Spleen (tissue), 11 donors: Measurements from ENCODE around the gene ITPR2. TPM values are rescaled to one million over a fixed set of nuclear protein-coding genes. Genes with fewer than 3 reads are reported as not detected.

Experiments
- DNase-seq: peaks from one replicate; pipeline ENCODE4 v3.0.0-alpha.2; 2020
- H3K27ac ChIP-seq, 8 donors: fragments of 200-600 bp; sonication (generic) in 7 of 8; 1 replicate in 4 of 8; 2 replicates in 4 of 8; pipeline versions ENCODE4 v1.5.0 to v1.8.0; 2016 to 2021; ENCODE audit warnings: inconsistent platforms in 4 of 8, mild to moderate bottlenecking in 4 of 8, moderate library complexity in 1 of 8
- H3K27me3 ChIP-seq, 7 donors: fragments of 200-600 bp; sonication (generic) in 6 of 7; replicated peaks in 1 of 7; 1 replicate in 4 of 7; 2 replicates in 3 of 7; pipeline versions ENCODE4 v1.5.0 to v1.8.0; 2016 to 2021; ENCODE audit warnings: inconsistent platforms in 3 of 7, mild to moderate bottlenecking in 1 of 7
- H3K36me3 ChIP-seq, 6 donors: fragments of 200-600 bp; sonication (generic) in 5 of 6; 1 replicate in 4 of 6; 2 replicates in 2 of 6; pipeline versions ENCODE4 v1.5.0 to v1.8.0; 2016 to 2021; ENCODE audit warnings: inconsistent platforms in 2 of 6
- H3K4me1 ChIP-seq, 6 donors: fragments of 200-600 bp; sonication (generic) in 5 of 6; 1 replicate in 3 of 6; 2 replicates in 3 of 6; pipeline versions ENCODE4 v1.5.0 to v1.8.0; 2016 to 2021; ENCODE audit warnings: inconsistent platforms in 3 of 6
- H3K4me3 ChIP-seq, 8 donors: fragments of 200-600 bp; sonication (generic) in 7 of 8; 1 replicate in 4 of 8; 2 replicates in 4 of 8; pipeline versions ENCODE4 v1.5.0 to v1.8.0; 2016 to 2021; ENCODE audit warnings: inconsistent platforms in 4 of 8, mild to moderate bottlenecking in 4 of 8, moderate library complexity in 2 of 8
- H3K9me3 ChIP-seq, 8 donors: fragments of 200-600 bp; sonication (generic) in 7 of 8; 1 replicate in 4 of 8; 2 replicates in 4 of 8; pipeline versions ENCODE4 v1.5.0 to v1.8.0; 2016 to 2021; ENCODE audit warnings: inconsistent platforms in 4 of 8
- POLR2A ChIP-seq, 3 donors: fragments of 450-650 bp; IDR thresholded peaks; one replicate each; pipeline ENCODE4 v1.5.1; 2017; ENCODE audit warnings: antibody characterized with exemption in 3 of 3, mild to moderate bottlenecking in 1 of 3
- POLR2AphosphoS5 ChIP-seq, 3 donors: sonication (generic); formaldehyde crosslinking; IDR thresholded peaks; one replicate each; pipeline ENCODE4 v1.5.1; 2017; ENCODE audit warnings: antibody characterized with exemption in 3 of 3
- WGBS, 5 donors: extraction: QIAGEN DNeasy Blood & Tissue Kit in 3 of 5; methylation state at CpG; one replicate each; pipeline versions ENCODE4 v1.1.5 to v1.1.7; 2013 to 2018; 5-methylcytosine and 5-hydroxymethylcytosine counted together
- intact Hi-C: fragments of 100-400 bp; cut with DNase I; formaldehyde crosslinking; loops from one replicate; pipeline ENCODE4 v1.15.0; 2023; ENCODE audit warnings: low total_unique reads
- polyA plus RNA-seq, 3 donors: library from polyadenylated mRNA; stranded (reverse); fragments of 200-250 nt; gene quantifications; one replicate each; pipeline ENCODE4 v1.2.1, GENCODE V29; 2013
- total RNA-seq, 7 donors: library from RNA; depleted of rRNA in 3 of 7; stranded (reverse); fragments of >200 nt in 3 of 7; fragmentation: NEBNext Ultra II Directional in 4 of 7; extraction: Animal tissue kit (Norgen Biotek cat#: 25700) in 4 of 7; gene quantifications; one replicate each; pipeline versions ENCODE4 v1.1.0 to v1.2.1, GENCODE V29; 2016 to 2021
- TF ChIP-seq, protein P1 (sequence below), 11 experiments: fragments of 200-600 bp in 7 of 11; fragments of 450-650 bp in 4 of 11; sonication (generic) in 4 of 11; IDR thresholded peaks in 8 of 11; conservative IDR thresholded peaks in 3 of 11; 1 replicate in 7 of 11; 2 replicates in 4 of 11; pipeline versions ENCODE4 v1.4.0 to v1.8.0; 2016 to 2021; ENCODE audit warnings: antibody characterized with exemption in 11 of 11, inconsistent platforms in 4 of 11, mild to moderate bottlenecking in 1 of 11
- donor health status: healthy with polysubstance abuse.
- donor health status: DM: no; HTN: no; CAD: no; lungs with moderate emphysema.
- donor health status: DM: no; HTN: no; CAD: no.
- donor health status: Bipolar disorder and iron deficiency.
- donor health status: healthy.
- donor health status: DM: no; HTN: no; CAD: no.
- donor health status: DM: yes; HTN: yes; CAD: no.

The ITPR2 gene
- total and polyA plus RNA-seq, 10 donors = 3.2 to 105 (median 60.4) TPM

DNA sequence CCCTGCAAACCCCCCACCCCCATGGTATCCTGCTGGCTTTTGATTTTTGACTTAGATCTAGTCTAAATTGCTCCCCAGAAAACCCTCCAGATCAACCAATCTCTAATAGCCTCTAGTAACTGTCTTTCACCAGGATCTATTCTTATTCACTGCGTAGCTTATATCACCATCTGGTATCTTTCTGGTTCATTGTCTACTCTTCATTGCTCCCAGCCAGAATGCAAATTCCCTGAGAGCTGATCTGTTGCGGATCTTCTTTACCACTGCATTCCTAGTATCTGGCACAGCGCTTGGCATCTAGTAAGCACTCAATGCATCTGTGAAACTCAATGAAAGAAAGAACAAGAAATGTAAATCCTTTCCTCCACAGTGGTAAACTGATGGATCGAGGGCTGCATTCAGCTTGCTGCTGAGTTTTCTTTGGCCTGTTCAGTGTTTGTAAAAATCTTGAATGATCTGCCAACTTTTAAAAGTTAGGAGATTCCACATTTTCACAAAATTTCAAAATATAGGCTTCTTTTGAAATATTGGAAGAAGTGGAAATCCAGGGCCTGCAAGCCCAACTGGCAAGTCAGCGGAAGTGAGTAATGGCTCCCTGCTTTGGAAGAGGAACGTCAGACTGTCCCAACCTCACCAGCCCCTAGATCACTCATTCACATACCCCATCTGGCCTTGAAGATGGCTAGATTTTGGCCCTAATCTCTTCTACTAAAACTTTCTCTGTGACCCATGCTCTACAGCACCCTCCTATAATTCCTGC lies 363.4 kb downstream of the ITPR2 start:
- 87 to 94% (median 91%) methylated on average over 6 of the region's 6 CpGs for WGBS, 5 donors
- Histone ChIP-seq H3K4me1 (peaks cover 5 to 37% (median 33%) of the 10 kb centered on the region in 6 donors), H3K27me3 (no peaks in the 10 kb centered on the region), H3K4me3 (no peak overlapping the region), H3K27ac (no peak overlapping the region), H3K9me3 (no peaks in the 10 kb centered on the region), H3K36me3 (peaks cover 0 to 17% (median 0%) of the 10 kb centered on the region in 6 donors)
- DNase-seq = no peak
- TF ChIP-seq POLR2AphosphoS5 (IDR thresholded peaks at IDR 0.05) (no peak), POLR2A (IDR thresholded peaks at IDR 0.05) (no peak)
- TF ChIP-seq, protein P1, sequence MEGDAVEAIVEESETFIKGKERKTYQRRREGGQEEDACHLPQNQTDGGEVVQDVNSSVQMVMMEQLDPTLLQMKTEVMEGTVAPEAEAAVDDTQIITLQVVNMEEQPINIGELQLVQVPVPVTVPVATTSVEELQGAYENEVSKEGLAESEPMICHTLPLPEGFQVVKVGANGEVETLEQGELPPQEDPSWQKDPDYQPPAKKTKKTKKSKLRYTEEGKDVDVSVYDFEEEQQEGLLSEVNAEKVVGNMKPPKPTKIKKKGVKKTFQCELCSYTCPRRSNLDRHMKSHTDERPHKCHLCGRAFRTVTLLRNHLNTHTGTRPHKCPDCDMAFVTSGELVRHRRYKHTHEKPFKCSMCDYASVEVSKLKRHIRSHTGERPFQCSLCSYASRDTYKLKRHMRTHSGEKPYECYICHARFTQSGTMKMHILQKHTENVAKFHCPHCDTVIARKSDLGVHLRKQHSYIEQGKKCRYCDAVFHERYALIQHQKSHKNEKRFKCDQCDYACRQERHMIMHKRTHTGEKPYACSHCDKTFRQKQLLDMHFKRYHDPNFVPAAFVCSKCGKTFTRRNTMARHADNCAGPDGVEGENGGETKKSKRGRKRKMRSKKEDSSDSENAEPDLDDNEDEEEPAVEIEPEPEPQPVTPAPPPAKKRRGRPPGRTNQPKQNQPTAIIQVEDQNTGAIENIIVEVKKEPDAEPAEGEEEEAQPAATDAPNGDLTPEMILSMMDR (IDR thresholded peaks at IDR 0.05 in 8 of 11, conservative IDR thresholded peaks at IDR 0.05 in 3 of 11) = no peak
- intact Hi-C loops = no loop called here

DNA sequence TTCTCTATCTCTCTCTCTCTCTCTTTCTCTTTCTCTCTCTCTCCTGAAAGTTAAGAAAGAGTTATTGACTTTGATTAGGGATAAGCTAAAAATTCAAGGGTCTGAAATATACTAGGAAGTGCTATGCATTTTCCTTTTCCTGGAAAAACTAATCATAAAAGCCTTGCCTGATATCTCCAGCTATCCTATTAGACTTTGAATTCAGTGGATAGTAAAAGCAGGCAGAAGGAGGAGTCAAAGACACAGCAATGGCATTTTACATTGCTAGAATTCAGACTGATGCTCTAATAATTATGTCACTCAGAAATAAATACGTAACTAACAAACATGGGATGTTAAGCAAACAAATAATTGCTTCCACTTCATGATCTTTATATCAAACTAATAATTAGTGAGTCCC lies 365.6 kb downstream of the ITPR2 start:
- WGBS, 5 donors = 95 to 100% (median 98%) methylated on average over 1 of the region's 1 CpG

DNA sequence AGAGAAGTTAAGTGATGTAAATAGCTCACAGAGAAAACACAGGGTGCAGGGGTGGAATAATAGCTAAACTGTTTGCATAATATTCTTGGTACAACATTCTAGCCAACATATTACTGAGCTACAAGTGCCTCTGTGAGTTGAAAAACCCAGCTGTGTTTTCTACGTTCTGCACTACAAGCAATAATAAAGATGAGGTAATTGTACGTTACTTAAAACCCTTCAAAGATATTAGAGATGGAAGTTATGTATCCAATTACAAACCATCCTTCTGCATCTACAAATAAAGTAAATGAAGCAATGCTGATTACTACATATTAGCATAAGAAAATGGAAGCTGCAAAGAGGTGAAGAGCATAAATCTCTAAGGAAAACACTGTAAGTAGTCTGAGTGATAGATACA lies 366.3 kb downstream of the ITPR2 start:
- Histone ChIP-seq H3K27ac (no peak overlapping the region), H3K4me3 (no peak overlapping the region), H3K27me3 (no peaks in the 10 kb centered on the region), H3K36me3 (peaks cover 0 to 33% (median 0%) of the 10 kb centered on the region in 6 donors), H3K4me1 (peaks cover 0 to 12% (median 9%) of the 10 kb centered on the region in 6 donors), H3K9me3 (no peaks in the 10 kb centered on the region)
- intact Hi-C loops = no loop called here
- no peak for DNase-seq
- WGBS, 5 donors = 85 to 93% (median 87%) methylated on average over 2 of the region's 2 CpGs
- TF ChIP-seq, protein P1 (IDR thresholded peaks at IDR 0.05 in 8 of 11, conservative IDR thresholded peaks at IDR 0.05 in 3 of 11) = no peak

More for the DNA sequence above, 365.6 kb downstream of the ITPR2 start:
- no peak for DNase-seq
- Histone ChIP-seq H3K27ac (no peak overlapping the region), H3K36me3 (peaks cover 0 to 33% (median 0%) of the 10 kb centered on the region in 6 donors), H3K9me3 (no peaks in the 10 kb centered on the region), H3K4me3 (no peak overlapping the region), H3K27me3 (no peaks in the 10 kb centered on the region), H3K4me1 (peaks cover 5 to 18% (median 16%) of the 10 kb centered on the region in 6 donors)
- intact Hi-C loops = no loop called here
- TF ChIP-seq, protein P1 (IDR thresholded peaks at IDR 0.05 in 8 of 11, conservative IDR thresholded peaks at IDR 0.05 in 3 of 11) = no peak
- TF ChIP-seq POLR2A (IDR thresholded peaks at IDR 0.05) (no peak), POLR2AphosphoS5 (IDR thresholded peaks at IDR 0.05) (no peak)

DNA sequence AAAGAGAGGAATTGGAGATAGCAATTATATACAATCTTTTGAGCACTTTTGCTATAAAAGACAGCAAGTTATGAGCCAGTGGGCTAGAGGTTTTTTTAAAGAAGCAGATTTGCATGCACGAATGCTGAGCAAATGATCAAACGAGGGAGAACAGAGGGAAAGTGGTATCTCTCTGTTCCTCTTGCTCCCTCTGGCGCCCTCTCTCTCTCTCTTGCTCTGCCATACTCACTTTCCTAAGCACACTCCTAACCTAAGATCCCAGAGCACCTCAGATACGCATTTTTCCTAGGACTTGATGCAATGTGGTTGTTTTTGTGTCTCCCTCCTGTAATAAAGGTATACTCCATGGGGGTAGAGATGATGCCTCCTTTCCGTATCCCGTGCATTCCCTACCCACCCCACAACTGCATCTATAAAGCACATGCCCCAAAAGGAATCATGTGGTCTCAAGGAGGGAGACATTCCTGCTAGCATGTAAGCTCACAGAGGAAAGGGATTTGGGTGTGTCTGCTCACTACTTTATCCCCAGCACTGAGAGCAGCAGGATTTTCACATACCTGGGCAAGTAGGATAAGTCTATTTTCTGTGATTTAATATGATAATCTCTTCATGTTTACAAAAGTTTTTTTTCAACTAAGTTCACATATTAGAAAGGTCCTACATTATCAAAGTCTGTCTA lies 367.4 kb downstream of the ITPR2 start:
- H3K9me3 ChIP-seq = no peaks in the 10 kb centered on the region
- no peak overlapping the region for H3K27ac ChIP-seq
- TF ChIP-seq POLR2A (IDR thresholded peaks at IDR 0.05) (no peak), POLR2AphosphoS5 (IDR thresholded peaks at IDR 0.05) (no peak)
- TF ChIP-seq, protein P1 (IDR thresholded peaks at IDR 0.05 in 8 of 11, conservative IDR thresholded peaks at IDR 0.05 in 3 of 11) = no peak
- peaks cover 0 to 33% (median 0%) of the 10 kb centered on the region in 6 donors for H3K36me3 ChIP-seq
- H3K4me1 ChIP-seq = peaks cover 0 to 5% (median under 1%) of the 10 kb centered on the region in 6 donors
- H3K27me3 ChIP-seq = no peaks in the 10 kb centered on the region
- DNase-seq = no peak
- 83 to 93% (median 91%) methylated on average over 6 of the region's 6 CpGs for WGBS, 5 donors
- intact Hi-C loops = no loop called here
- no peak overlapping the region for H3K4me3 ChIP-seq
